T-helper 1 cell treated with Interleukin-12 subunit alpha and Interleukin-12 subunit beta and Interleukin-4 antibody, amounts not matched to agents 30 μg/mL and 1 μg/mL, for 36 hours (primary cell): ENCODE results near the gene SUSD2.
A peak's percentile ranks its signal among the peaks of the same experiment; 100 is the strongest.
"Not testable (repeated sequence)": the region's sequence is repeated elsewhere in the genome, so short reads cannot be mapped to it uniquely, and the experiment has no call there.

ENCODE experiments used
- H3K27ac Mint-ChIP-seq: one replicate; pipeline ENCODE4 v1.8.0; 2021; ENCODE audit warnings: mild to moderate bottlenecking, mixed read lengths
- H3K27me3 Mint-ChIP-seq: one replicate; pipeline ENCODE4 v1.8.0; 2021; ENCODE audit warnings: low read depth, mixed read lengths
- H3K36me3 Mint-ChIP-seq: one replicate; pipeline ENCODE4 v1.8.0; 2021; ENCODE audit warnings: low read depth, mixed read lengths
- H3K4me1 Mint-ChIP-seq: one replicate; pipeline ENCODE4 v1.8.0; 2021; ENCODE audit warnings: low read depth, mixed read lengths
- H3K4me3 Mint-ChIP-seq: one replicate; pipeline ENCODE4 v1.8.0; 2021; ENCODE audit warnings: mild to moderate bottlenecking, moderate library complexity, mixed read lengths
- H3K9me3 Mint-ChIP-seq: one replicate; pipeline ENCODE4 v1.8.0; 2021; ENCODE audit warnings: mixed read lengths

SUSD2 gene

DNA sequence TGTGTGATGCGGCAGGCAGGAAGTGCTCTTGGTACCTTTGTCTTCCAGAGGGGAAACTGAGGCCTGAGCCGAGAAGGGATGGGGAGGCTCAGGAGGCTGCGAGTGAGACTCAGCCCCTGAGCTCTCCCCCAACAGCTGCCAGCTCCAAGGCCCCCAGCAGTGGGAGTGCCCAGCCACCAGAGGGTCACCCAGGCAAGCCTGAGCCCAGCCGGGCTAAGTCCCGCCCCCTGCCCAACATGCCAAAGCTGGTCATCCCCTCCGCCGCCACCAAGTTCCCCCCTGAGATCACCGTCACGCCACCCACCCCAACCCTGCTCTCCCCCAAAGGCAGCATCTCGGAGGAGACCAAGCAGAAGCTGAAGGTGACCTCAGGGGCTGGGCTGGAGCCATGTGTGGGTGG, 3.8 kb upstream of the SUSD2 start:
- Mint-ChIP-seq H3K4me3 (no peak overlapping the region), H3K36me3 (peaks cover 5% of the 10 kb centered on the region), H3K9me3 (no peaks in the 10 kb centered on the region), H3K4me1 (no peaks in the 10 kb centered on the region), H3K27ac (no peak overlapping the region), H3K27me3 (no peaks in the 10 kb centered on the region)

- H3K27ac Mint-ChIP-seq = no peak overlapping the region
- no peak overlapping the region for H3K4me3 Mint-ChIP-seq
- no peaks in the 10 kb centered on the region for H3K27me3 Mint-ChIP-seq
These were observed 3.3 kb upstream of the SUSD2 start for GRCh38 chr22:24178021-24178431.

GRCh38 chr22:24178502-24179440, 2.5 kb upstream of the SUSD2 start:
- H3K4me3 Mint-ChIP-seq = no peak overlapping the region
- H3K4me1 Mint-ChIP-seq = no peaks in the 10 kb centered on the region
- H3K9me3 Mint-ChIP-seq = no peaks in the 10 kb centered on the region
- H3K36me3 Mint-ChIP-seq = peaks cover 1% of the 10 kb centered on the region
- H3K27ac Mint-ChIP-seq = no peak overlapping the region
- H3K27me3 Mint-ChIP-seq = no peaks in the 10 kb centered on the region

More at GRCh38 chr22:24178021-24178431, 3.3 kb upstream of the SUSD2 start:
- Mint-ChIP-seq H3K4me1 (no peaks in the 10 kb centered on the region), H3K36me3 (peaks cover 5% of the 10 kb centered on the region), H3K9me3 (no peaks in the 10 kb centered on the region)

DNA sequence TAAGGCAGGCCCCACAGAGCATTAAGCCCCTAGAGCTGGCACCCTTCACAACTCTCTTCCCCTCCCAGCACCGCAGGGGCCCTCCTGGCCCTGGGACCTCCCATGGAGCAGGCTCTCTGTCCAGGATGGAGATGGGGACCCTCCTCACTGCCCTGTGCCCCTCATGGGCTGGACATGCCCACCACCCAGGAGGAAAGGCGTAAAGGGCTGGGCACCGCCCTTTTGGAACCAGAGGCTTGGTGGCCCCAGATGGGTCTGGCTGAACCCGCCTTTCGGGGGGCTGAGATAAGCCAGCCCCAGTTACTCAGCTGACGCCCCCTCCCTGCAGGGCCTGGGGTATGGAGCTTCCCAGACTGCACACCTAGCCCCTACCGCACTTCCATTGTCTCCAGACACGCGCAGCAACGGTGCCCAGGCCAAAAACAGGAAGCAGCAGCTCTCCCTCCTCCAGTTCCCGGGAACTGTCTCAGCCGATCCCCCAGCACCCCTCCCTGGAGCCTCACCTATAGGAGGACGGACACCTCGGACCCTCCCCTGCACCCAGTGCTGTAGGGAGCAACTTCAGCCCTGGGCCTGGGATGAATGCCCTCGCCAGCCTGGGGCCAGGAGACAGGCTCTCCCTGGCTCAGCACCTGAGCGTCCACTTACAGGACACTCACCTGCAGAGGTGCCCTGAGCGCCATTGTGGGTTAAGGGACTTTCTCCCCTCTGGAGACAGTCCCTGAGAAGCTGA, 1.6 kb upstream of the SUSD2 start:
- Mint-ChIP-seq H3K4me3 (no peak overlapping the region), H3K27me3 (no peaks in the 10 kb centered on the region), H3K27ac (no peak overlapping the region), H3K9me3 (no peaks in the 10 kb centered on the region), H3K4me1 (no peaks in the 10 kb centered on the region), H3K36me3 (peaks cover 1% of the 10 kb centered on the region)

DNA sequence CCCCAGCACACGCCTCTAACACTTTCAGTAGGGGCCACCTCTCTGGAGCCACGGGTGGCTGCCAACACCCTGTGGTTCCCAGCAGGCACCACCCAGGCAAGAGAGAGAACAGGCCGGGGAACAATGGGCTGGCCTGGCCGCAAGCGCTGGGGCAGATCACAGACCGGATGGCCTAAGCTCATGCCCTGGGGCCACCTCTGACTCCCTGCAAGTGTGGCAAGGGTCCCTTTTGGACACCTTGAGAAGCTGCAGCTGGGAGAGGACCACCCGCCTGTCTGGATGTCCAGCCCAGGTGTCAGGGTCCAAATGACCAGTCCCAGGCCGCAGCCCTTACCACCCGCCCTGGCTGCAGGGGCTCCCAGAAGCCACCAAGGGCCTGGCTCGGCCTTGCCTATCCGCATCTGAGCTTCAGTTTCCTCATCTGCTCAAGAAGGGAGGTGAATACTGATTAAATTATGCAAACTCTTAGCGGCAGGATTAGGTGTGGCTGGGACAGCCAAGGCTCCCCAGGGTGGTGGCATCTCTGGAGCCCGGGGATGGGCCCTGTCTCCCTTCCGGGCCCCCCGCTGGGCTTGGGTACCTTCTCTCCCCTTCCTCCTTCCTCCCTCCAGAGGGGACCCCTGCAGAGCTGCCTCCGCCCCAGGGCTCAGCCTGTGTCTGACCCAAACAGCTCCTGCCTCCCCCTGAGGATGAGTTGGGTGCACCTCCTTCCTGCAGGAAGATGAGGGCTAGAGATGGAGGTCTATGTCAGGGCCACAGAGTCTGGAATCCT, 785 bp upstream of the SUSD2 start:
- Mint-ChIP-seq H3K4me1 (no peaks in the 10 kb centered on the region), H3K4me3 (no peak overlapping the region), H3K36me3 (no peaks in the 10 kb centered on the region), H3K27me3 (no peaks in the 10 kb centered on the region), H3K9me3 (no peaks in the 10 kb centered on the region), H3K27ac (no peak overlapping the region)

DNA sequence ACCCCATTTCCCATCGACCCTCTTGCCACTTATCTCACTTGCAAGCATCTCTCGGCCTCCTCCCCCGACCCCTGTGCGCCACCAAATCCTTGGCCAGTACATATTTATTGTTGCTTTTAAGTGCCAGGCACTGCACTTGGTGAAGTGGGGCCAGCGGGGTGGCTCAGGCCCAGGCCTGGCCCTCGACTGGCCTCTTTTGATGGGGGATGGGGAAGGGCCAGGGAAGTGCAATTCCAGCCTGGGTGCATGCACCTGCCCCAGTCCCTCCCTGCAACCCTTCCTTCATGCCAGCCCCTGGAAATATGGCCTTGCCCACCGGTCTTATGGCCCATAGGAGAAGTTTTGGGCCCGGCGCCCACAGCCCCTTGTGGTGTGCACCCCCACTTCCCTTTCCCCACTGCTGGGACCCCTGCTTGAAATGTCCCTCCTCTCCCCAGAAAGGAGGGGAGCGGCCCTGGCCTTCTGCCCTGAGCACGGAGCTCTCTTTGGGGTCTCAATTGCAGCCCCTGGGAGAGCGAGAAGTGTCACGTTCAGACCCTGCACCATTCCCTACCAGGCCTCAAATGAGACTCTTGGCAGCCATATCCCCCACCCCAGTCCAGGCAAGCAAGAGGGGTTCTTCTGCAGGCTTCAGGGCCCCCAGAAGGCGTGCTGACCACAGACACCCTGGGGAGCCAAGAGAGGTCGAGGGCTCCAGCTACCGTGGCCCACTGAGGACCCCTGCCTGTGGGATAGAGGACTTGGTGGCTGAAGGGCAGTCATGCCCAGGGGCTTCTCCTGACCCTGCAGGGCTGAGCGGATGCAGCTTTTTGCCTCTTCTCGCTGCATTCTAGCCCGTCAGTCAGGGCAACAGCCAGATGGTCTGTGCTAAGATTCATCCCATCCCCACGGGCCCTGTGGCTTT, 961 bp downstream of the SUSD2 start:
- Mint-ChIP-seq H3K36me3 (no peaks in the 10 kb centered on the region), H3K4me1 (no peaks in the 10 kb centered on the region), H3K4me3 (no peak overlapping the region), H3K27ac (no peak overlapping the region), H3K9me3 (no peaks in the 10 kb centered on the region), H3K27me3 (no peaks in the 10 kb centered on the region)

GRCh38 chr22:24182900-24183246, 1.6 kb downstream of the SUSD2 start:
- not testable (repeated sequence) for H3K27ac Mint-ChIP-seq, H3K9me3 Mint-ChIP-seq, H3K4me1 Mint-ChIP-seq, H3K36me3 Mint-ChIP-seq, H3K4me3 Mint-ChIP-seq, H3K27me3 Mint-ChIP-seq

DNA sequence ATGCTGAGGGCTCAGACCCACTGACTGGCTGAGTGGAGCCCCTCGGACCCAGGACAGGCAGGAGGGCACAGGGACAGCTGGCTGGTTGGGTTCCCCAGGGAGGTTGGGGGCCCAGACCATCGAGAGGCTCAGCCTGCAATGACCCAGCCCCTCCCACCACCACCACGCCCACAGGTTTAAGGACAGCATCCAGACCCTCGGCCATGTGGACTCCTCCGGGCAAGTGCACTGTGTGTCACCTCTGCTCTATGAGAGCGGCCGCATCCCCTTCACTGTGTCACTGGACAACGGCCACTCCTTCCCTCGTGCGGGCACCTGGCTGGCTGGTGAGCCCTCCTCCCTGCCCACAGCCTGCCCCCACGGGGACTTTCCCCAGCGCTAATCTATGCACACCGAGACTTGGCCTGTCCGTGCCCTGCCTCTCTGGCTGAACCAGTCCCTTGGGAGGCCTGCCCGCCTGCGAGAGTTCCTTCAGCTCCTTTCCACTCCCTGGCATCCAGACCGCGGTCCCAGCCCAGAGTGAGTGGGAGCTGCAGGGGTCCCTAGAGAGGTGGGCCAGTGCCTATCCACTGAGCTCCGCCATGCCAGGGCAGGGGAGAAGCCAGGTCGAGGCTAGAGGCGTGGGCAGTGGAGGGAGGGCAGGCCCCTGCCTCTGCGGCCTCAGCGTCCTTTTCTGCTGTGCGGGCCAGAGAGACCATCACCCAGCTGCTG, 2.2 kb downstream of the SUSD2 start:
- no peak overlapping the region for H3K27ac Mint-ChIP-seq
- H3K9me3 Mint-ChIP-seq = no peaks in the 10 kb centered on the region
- no peaks in the 10 kb centered on the region for H3K4me1 Mint-ChIP-seq
- no peaks in the 10 kb centered on the region for H3K36me3 Mint-ChIP-seq
- no peaks in the 10 kb centered on the region for H3K27me3 Mint-ChIP-seq
- no peak overlapping the region for H3K4me3 Mint-ChIP-seq

GRCh38 chr22:24184057-24184798, 2.9 kb downstream of the SUSD2 start:
- no peak overlapping the region for H3K4me3 Mint-ChIP-seq
- no peaks in the 10 kb centered on the region for H3K36me3 Mint-ChIP-seq
- no peaks in the 10 kb centered on the region for H3K9me3 Mint-ChIP-seq
- peaks cover 2% of the 10 kb centered on the region for H3K4me1 Mint-ChIP-seq
- H3K27me3 Mint-ChIP-seq = no peaks in the 10 kb centered on the region
- H3K27ac Mint-ChIP-seq = peak overlapping the region; percentile 62

GRCh38 chr22:24185001-24185500, 3.8 kb downstream of the SUSD2 start:
- H3K4me1 Mint-ChIP-seq = peaks cover 3% of the 10 kb centered on the region
- no peaks in the 10 kb centered on the region for H3K36me3 Mint-ChIP-seq
- no peak overlapping the region for H3K4me3 Mint-ChIP-seq
- no peak overlapping the region for H3K27ac Mint-ChIP-seq
- no peaks in the 10 kb centered on the region for H3K9me3 Mint-ChIP-seq
- no peaks in the 10 kb centered on the region for H3K27me3 Mint-ChIP-seq

- Mint-ChIP-seq H3K4me1 (peaks cover 3% of the 10 kb centered on the region), H3K36me3 (no peaks in the 10 kb centered on the region), H3K4me3 (no peak overlapping the region), H3K9me3 (no peaks in the 10 kb centered on the region), H3K27ac (no peak overlapping the region), H3K27me3 (no peaks in the 10 kb centered on the region)
These were observed 4.4 kb downstream of the SUSD2 start for GRCh38 chr22:24185501-24186351.

- Mint-ChIP-seq H3K27ac (no peak overlapping the region), H3K4me3 (no peak overlapping the region), H3K9me3 (no peaks in the 10 kb centered on the region), H3K36me3 (no peaks in the 10 kb centered on the region), H3K27me3 (no peaks in the 10 kb centered on the region), H3K4me1 (peaks cover 3% of the 10 kb centered on the region)
These were observed 5.1 kb downstream of the SUSD2 start for GRCh38 chr22:24186352-24186740.
